AML-193 (cell line): Measurements from ENCODE around the gene VPS13D.

ENCODE experiments used
- DNase-seq, 2 experiments: peaks; one replicate each; lab custom pipeline; 2025; lab: John Stamatoyannopoulos, UW

VPS13D gene, protein sequence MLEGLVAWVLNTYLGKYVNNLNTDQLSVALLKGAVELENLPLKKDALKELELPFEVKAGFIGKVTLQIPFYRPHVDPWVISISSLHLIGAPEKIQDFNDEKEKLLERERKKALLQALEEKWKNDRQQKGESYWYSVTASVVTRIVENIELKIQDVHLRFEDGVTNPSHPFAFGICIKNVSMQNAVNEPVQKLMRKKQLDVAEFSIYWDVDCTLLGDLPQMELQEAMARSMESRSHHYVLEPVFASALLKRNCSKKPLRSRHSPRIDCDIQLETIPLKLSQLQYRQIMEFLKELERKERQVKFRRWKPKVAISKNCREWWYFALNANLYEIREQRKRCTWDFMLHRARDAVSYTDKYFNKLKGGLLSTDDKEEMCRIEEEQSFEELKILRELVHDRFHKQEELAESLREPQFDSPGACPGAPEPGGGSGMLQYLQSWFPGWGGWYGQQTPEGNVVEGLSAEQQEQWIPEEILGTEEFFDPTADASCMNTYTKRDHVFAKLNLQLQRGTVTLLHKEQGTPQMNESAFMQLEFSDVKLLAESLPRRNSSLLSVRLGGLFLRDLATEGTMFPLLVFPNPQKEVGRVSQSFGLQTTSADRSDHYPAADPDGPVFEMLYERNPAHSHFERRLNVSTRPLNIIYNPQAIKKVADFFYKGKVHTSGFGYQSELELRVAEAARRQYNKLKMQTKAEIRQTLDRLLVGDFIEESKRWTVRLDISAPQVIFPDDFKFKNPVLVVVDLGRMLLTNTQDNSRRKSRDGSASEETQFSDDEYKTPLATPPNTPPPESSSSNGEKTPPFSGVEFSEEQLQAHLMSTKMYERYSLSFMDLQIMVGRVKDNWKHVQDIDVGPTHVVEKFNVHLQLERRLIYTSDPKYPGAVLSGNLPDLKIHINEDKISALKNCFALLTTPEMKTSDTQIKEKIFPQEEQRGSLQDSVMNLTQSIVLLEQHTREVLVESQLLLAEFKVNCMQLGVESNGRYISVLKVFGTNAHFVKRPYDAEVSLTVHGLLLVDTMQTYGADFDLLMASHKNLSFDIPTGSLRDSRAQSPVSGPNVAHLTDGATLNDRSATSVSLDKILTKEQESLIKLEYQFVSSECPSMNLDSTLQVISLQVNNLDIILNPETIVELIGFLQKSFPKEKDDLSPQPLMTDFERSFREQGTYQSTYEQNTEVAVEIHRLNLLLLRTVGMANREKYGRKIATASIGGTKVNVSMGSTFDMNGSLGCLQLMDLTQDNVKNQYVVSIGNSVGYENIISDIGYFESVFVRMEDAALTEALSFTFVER (N-terminal part only)

DNA sequence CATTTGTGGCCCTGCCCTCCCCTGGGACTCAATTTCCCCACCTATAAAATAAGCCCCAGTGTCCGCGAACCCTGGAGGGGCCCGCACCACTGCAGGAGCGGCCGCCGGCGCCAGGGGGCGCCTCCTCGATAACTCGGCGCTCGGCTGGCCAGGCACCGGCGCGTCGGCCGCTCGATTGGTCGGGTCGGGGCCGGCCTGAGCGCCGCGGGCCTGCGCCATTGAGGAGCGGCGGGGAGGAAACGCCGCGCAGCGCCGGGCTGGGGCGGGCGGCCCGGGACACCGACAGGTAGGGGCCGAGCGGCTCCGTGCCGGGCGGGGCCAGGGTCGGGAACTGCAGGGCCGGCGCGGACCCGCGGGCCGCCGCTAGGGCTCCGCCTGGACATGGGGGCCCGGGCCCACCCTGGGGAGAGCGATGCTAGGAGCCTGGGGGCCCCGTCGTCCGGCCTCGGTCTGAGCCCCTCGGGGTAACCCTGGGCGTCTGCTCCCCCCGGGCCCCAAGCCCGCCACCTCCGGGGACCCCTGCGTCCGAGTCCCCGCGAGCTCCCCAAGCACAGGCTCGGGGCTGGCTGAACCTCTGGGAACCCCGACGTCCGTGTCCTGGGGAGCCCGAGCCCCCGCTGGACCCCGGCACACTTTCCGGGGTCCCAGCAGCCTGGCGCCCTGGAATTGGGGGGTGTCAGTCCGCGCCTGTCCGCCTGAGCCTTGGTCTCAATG, at the start of gene VPS13D:
VPS13D (plus strand) TSS at position 196 of the 714 bp plus-strand sequence. CDS start 4,237 bp downstream, outside the sequence.
- DNase-seq: peak; percentile 52 to 54

DNA sequence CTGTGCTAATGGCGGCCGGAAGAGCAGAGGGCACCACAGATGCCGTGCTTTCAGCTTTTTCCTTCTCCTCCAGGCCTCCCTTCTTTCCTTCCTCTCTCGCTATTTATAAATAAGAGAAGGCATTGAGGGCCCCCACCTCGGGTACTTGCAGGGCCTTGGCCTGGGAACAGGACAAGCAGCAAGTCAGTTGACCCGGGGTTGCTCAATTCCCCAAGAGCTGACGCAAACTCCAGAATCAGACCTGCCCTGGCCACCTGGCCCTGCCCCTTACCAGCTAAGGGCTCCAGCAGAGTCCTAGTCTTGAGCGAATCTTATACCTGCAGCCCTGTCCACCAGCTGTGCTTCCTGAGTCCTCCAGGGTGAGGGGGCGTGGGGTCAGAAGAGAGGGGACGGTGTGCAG, 49.5 kb upstream of the VPS13D start:
- DNase-seq: peak; percentile 37 to 47

DNA sequence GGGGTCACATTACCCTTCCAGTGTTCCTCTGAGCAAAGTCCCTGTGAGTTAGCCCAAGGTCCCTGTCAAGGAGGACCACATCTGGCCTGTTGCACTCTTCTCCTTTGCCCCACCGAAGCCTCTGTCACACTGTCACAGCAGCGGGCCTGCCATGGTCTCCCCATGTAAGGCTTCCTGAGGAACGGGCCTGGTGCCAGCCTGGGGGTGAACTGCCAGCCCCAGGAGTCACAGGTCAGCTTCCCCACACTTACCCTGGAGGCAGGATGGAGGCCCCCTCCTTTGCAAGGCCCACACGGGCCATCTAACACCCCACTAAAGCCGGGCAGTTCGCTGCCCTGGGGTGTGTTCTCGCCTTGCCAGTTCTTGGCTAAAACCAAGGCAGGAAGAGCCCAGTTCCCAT, 48.9 kb upstream of the VPS13D start:
- DNase-seq: no peak

DNA sequence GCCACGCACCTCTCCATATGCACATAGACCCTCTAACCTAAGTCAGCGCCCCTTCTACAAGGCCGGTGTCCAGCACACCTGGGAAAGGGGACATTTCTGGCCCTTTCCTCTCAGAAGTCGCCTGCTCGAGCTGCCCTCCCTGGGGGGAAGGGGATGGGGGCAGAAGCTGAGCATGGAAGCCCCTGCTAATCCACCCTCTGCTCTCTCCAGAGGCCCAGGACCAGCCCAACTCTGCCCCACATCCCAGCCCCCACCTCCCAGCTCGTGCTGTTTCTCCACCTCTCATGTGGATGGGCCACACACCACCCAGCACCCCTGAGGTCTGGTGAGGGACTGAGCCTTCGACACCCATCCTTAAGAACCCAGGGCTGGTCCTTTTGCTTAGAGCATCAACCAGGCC, 48.3 kb upstream of the VPS13D start:
- DNase-seq: no peak

DNA sequence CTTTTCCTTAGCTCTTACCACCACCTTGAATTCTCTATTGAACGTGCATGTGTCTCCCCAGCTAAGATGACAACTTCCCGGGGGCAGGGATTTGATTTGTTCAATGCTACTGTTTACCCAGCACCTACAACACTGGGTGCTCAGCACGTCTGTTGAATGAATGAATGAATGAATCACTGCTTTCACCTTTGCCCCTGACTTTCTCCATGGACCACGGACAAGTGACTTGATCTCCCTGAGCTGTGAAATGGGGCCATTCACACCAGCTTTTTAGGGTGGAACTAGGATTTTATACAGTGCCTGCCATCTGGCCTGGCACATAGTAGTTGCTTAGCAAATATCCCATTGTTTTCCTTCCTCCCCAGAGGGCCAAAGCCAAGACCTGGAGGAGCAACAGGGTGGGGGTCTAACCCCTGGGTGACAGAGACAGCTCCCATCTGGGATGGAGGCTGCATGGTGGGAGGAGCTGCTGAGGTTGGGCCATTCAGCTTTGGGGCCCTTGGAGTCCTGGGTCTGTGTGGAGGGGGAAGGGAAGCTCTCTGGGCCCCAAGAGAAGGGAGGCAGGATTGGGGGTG, 47.3 kb upstream of the VPS13D start:
- DNase-seq: no peak

DNA sequence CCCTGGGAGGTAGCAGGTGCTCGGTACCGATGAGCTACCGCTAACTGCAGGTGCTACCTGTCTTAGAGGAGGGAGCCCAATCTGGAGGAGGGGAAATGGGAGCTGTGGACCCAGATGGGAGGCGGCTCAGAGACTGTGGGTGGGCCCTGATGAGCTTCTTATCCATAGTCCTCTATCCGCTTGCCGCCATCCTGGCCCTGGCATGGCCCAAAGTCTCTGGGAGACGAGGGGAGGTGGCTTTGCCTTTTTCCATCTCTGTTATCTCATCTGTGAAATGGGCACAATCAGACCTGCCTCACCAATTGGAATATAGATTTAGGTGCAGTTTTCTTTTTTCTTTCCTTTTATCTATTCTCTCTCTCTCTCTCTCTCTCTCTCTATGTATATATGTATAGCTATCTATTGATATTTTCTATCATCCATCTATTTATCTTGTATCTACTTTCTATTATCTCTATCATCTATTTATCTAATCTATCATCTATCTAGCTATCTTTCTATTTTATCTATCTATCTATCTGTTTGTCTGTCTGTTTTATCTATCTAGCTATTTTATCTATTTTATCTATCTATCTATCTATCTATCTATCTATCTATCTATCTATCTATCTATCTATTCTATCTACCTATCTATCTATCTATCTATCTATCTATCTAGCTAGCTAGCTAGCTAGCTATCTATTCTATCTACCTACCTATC, 46.6 kb upstream of the VPS13D start:
- DNase-seq: no peak

DNA sequence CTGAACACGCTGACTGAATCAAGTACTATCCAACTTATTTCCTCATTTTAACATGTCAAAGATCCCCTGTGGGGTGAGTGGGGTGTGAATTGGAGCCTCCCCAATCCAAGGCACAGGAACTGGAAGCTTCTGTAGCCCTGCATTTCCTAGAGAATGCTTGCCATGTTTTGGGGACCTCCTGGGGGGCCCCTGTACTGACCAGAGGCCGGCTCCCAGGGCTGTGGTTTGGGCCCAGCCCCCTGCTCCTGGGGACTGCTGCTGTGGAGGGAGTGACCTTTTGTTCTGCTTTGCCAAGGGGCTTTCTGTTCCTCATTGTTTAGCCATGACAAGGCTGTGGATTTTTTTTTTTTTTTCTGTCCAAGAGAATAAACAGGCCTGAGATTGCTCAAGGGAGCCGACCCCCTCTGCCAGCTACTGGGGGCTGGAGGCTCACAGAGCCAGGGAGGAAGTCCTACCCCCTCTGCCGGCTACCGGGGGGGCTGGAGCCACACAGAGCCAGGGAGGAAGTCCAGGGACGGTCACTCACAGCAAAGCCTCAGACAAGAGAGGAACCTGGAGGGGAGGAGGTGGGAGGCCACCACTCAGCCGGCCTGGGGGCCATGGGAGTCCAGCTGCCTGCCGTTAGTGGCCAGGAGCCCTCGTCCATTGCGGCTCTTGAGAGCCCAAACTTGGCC, 45.7 kb upstream of the VPS13D start:
- peak; percentile 36 to 38 for DNase-seq

DNA sequence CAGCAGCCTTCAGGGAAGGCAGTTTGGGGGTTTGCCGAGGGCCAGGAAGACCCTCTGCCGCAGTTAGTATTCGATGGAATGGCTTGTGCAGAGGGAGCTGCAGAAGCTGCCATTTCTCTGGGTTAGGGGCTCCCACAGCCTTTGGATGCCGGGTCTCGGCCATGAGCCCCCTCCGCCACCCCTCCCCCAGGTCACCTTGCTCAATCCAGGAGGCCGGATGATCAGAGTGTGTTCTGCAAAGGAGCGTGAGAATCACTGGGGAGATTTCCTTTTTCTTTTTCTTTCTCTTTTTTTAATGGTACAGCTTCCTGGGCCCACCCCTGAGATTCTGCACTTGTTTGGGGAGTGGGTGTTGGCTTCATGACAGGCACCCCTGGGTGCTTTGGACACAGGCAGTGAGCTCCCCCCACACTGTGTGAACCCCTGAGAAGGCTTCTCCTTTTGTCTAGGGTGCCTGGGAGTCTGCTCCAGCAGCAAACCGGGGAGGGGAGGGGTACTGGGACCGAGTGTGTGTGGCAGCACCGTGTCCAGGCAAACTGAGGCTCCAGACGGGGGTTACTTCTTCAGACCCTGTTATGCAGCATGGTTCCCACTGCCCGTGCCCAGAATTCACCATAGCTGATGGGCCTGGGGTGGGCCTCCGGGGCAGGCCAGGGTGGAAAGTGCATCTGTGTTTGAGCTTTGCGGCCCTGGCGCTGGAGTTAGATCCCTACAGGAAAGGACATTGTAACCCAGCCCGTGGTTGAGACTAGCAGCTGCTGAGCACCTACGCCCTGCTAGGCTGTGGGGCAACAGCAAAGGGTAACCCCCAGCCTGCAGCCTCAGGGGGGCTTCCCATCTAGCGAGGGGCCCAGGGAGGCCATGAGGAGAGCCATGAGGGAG, 44.6 kb upstream of the VPS13D start:
- DNase-seq: no peak

DNA sequence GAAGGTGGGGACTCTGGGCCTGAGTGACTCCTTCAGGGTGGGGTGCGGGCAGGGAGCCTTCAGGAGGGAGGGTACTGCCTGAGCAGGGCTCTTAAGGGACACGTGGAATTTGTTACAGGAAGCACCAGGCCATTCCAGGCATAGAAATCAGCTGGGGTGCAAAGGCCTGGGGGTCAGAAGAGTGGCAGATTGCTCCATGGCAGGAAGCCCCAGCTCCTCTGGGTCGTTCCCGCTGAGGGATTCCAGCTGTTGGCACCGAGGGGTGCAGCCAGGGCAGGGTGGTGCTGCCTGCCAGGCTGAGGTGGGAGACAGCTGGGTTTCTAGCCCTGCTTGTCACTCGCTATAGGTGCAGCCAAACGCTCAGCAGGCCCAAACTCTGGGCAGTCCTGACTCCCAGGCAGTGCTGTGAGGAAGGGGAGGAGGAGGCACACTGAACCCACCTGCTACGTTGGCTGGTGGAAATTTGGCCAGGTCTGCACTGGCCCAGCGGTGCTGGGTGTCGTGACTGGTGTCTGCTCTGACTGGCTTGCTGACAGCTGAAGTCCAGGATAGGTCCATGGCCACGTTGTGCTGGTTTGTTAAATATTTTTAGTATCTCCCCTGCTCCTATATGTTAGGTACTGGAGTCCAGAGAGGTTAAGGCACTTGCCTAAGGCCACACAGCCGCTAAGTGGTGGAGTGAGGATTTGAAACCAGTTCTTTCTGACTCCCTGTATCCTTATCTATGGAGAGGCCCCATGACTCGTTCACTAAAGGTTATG, 43.7 kb upstream of the VPS13D start:
- no peak for DNase-seq

DNA sequence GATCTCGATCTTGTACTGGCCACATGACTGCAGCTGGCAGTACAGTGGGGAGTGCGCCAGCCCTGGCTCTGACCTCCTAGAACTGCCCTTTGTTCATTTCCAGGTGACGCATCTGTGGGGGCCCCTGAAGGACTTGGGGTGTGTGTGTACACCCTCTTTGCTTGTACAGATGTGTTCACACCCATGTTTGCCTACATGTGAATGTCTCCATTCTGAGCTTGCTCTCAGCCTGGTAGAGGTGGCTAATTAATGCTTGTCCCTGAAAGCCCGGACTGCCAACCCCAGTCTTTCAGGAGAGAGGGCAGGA, 43.2 kb upstream of the VPS13D start:
- no peak for DNase-seq

DNA sequence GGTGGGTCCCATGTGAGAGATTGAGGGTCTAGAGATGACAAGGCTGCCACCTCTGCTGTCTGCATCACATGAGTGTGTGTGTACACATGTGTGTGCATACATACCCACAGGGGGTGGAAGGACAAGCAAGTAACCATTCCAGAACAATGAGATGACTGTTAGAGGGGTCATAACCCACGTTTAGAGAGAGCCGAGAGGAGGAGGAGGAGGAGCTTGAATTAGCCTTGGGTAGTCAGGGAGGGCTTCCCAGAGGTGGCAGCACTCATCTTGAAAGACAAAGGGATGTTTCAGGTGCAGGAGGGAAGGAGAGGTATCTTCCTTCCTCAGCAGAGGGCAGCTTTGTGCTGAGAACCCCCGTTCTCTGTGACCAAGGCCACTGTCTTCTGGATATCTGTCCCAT, 41.7 kb upstream of the VPS13D start:
- no peak for DNase-seq

DNA sequence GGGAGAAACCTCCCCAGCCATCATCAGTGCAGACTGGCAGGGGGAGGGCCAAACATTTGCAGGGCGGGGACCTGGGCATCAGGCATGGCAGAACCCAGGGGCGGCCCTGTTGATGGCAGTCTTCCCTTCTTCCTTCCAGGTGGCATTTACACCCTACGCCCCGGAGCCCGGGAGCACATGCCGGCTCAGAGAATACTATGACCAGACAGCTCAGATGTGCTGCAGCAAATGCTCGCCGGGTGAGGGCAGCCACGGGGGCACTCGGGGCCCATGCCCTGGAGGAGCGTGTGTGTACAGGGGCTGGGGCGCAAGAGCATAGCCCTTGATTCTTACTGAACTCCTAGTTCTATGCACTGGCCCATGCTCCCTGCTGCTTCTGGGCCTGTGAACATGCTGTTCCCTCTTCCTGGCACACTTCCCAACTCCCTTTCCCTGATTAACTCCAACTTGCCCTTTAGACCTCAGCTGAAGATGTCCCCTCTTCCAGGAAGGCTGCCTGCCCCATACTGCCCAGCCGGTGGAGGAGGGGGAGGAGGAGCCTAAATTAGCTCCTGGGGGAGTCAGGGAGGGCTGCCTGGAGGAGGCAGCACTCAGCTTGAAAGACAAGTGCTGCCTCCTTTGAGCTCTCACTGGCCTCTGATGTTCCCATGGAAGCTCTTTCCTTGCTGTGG, 41.0 kb upstream of the VPS13D start:
- DNase-seq: no peak

DNA sequence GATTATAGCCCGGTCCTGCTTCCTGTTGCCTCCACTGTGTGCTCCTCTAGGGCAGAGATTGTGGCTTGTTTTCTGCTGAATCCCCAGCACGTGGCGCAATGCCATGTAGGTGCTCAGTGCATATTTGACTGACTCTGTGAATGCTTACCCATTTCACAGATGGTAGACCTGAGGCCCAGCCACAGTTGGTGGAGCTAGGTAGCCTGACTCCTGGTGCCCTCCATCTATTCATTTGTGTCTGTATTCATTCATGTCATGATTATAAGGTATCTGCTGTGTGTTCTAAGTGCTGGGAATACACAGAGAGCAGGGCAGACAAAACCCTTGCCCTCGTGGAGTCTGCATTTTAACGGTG, 40.5 kb upstream of the VPS13D start:
- no peak for DNase-seq

DNA sequence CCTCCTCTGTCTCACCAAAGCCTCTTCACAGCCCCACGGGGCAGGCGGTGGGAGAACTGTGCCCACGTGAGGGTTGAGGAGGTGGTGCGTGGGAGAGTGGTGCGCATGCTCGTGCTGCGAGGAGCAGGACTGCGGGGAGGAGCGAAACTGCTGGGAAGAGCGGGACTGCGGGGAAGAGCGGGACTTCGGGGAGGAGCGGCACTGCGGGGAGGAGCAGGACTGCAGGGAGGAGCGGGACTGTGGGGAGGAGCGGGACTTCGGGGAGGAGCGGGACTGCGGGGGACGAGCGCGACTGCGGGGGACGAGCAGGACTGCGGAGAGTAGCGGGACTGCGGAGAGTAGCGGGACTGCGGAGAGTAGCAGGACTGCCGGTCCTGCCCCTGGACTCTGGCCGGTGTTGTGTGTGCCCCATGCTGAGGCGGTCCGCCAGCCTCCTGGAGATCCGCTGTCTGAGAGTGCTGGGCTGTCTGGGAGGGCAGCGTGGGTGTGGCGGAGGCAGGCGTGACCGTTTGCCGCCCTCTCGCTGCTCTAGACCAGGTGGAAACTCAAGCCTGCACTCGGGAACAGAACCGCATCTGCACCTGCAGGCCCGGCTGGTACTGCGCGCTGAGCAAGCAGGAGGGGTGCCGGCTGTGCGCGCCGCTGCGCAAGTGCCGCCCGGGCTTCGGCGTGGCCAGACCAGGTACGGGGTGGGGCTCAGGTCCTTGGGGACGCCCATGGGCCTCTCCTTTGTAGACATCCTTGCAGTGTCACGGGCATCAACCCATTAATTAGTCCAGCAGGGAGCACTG, 38.4 kb upstream of the VPS13D start:
- DNase-seq: no peak

DNA sequence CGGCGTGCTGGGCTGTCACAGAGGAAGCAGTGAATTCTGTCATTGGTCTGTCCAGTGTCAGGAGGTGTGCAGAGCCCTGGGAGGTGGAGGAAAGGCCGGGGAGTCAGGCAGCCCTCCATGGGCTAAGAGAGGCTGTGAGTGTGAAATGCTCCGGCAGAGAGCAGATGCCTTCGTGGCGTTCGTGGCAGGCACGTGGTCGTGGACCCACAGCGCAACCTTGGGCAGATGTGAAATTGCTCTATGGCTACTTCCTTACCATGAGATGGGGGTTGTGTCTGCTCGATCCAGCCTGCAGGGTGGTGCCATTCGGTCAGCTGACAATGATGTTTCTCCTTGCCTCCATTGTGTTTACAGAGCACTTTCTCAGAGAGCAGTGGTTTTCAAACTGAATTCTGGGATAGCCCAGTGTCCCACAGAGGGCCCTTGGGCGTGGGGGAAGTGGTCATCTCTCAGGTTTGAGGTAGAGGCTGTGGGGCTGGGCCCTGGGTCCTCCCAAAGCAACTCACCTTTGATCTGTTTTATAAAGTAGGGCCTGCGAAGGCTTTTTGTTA, 35.1 kb upstream of the VPS13D start:
- DNase-seq: no peak

DNA sequence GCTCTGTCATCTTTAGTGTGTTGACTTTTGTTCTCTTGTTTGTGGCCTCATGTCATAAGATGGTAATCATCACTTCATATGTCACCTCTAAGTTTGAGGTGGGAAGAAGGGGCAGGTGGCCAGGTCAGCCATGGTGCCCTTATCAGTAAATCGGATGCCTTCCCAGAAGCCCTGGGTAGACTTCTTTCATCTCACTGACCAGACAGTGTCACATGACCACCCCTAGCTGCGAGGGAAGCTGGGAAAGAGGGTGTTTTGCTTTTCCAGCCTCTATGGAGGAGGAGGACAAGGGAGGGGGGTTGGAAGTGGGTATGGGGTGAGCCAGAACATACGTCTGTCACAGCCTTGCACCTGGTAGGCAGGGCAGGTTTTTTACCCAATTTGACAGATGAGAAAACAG, 34.4 kb upstream of the VPS13D start:
- DNase-seq: no peak
